CD8-positive, alpha-beta memory T cell (primary cell): ENCODE measurements around the gene FMNL2. TPM values are rescaled to one million over a fixed set of nuclear protein-coding genes. Genes with fewer than 3 reads are reported as not detected.

Experiments used
- CTCF ChIA-PET: fragments of 350-600 bp; sonication (Branson Sonifier 250); formaldehyde crosslinking; loops from one replicate; lab custom pipeline; 2021; ENCODE audit warnings: antibody characterized with exemption; lab: Charles Lee
- POLR2A ChIA-PET: fragments of 350-600 bp; sonication (Branson Sonifier 250); formaldehyde crosslinking; loops from one replicate; lab custom pipeline; 2021; ENCODE audit warnings: antibody characterized with exemption; lab: Charles Lee
- DNase-seq, 5 donors: peaks; one replicate each; pipeline versions ENCODE4 v3.0.0 to v3.0.0-alpha.2; 2020 to 2022; ENCODE audit warnings: mixed read lengths in 1 of 5
- H3K27ac ChIP-seq: one replicate; pipeline ENCODE4 v1.7.0; 2013; ENCODE audit warnings: low read depth, mild to moderate bottlenecking, low read length, moderate library complexity
- H3K27me3 ChIP-seq: 2 replicates; pipeline ENCODE4 v1.7.0; 2013; ENCODE audit warnings: low read length, mild to moderate bottlenecking; ENCODE audit not compliant: insufficient read depth, poor library complexity, severe bottlenecking
- H3K36me3 ChIP-seq: 2 replicates; pipeline ENCODE4 v1.7.0; 2013; ENCODE audit warnings: mild to moderate bottlenecking, low read length, moderate library complexity; ENCODE audit not compliant: insufficient read depth
- H3K4me1 ChIP-seq: 2 replicates; pipeline ENCODE4 v1.7.0; 2013; ENCODE audit warnings: mild to moderate bottlenecking, low read length, moderate library complexity; ENCODE audit not compliant: insufficient read depth
- H3K4me3 ChIP-seq: 2 replicates; pipeline ENCODE4 v1.7.0; 2013; ENCODE audit warnings: mild to moderate bottlenecking, low read length
- H3K9me3 ChIP-seq: 2 replicates; pipeline ENCODE4 v1.7.0; 2013; ENCODE audit warnings: mild to moderate bottlenecking, low read length
- H3K27ac Mint-ChIP-seq, 8 donors: one replicate each; pipeline ENCODE4 v1.8.0; 2020 to 2021; ENCODE audit warnings: mixed read lengths in 8 of 8, mild to moderate bottlenecking in 6 of 8, inconsistent platforms in 3 of 8, moderate library complexity in 3 of 8
- H3K27me3 Mint-ChIP-seq, 2 donors: one replicate each; pipeline ENCODE4 v1.8.0; 2020 to 2021; ENCODE audit warnings: mixed read lengths in 2 of 2, mild to moderate bottlenecking in 1 of 2, moderate library complexity in 1 of 2
- H3K36me3 Mint-ChIP-seq, 3 donors: one replicate each; pipeline ENCODE4 v1.8.0; 2020 to 2021; ENCODE audit warnings: mixed read lengths in 3 of 3, inconsistent platforms in 1 of 3, mild to moderate bottlenecking in 1 of 3
- H3K4me1 Mint-ChIP-seq, 3 donors: one replicate each; pipeline ENCODE4 v1.8.0; 2020 to 2021; ENCODE audit warnings: mixed read lengths in 3 of 3, inconsistent platforms in 1 of 3, mild to moderate bottlenecking in 1 of 3
- H3K4me3 Mint-ChIP-seq, 7 donors: one replicate each; pipeline ENCODE4 v1.8.0; 2020 to 2021; ENCODE audit warnings: mixed read lengths in 7 of 7, mild to moderate bottlenecking in 6 of 7, moderate library complexity in 4 of 7, inconsistent platforms in 2 of 7
- H3K9me3 Mint-ChIP-seq, 5 donors: one replicate each; pipeline ENCODE4 v1.8.0; 2020 to 2022; ENCODE audit warnings: mixed read lengths in 5 of 5, mild to moderate bottlenecking in 3 of 5, moderate library complexity in 2 of 5, inconsistent platforms in 1 of 5
- polyA plus RNA-seq: library from polyadenylated mRNA; unstranded; fragments of 300-500 nt; fragmentation: Illumina TruSeq; gene quantifications from one replicate; pipeline ENCODE4 v1.2.3, GENCODE V29; 2021
- total RNA-seq, 2 experiments: library from RNA; stranded (reverse); gene quantifications; one replicate each; pipeline ENCODE4 v1.2.3, GENCODE V29; 2021

FMNL2 gene
- total and polyA plus RNA-seq, 3 experiments from 2014 or later = 0.05 to 0.59 (median 0.58) TPM

GRCh38 chr2:152370783-152371182 is 35.8 kb downstream of the FMNL2 start:
- no peak overlapping the region for H3K27ac ChIP-seq
- H3K36me3 ChIP-seq = no peaks in the 10 kb centered on the region
- no peaks in the 10 kb centered on the region for H3K9me3 ChIP-seq
- no peak overlapping the region for H3K27ac Mint-ChIP-seq
- no peak overlapping the region for H3K4me3 ChIP-seq
- no peaks in the 10 kb centered on the region for H3K36me3 Mint-ChIP-seq
- no peaks in the 10 kb centered on the region for H3K27me3 ChIP-seq
- DNase-seq = no peak
- no peak overlapping the region for H3K4me3 Mint-ChIP-seq
- no peaks in the 10 kb centered on the region for H3K4me1 Mint-ChIP-seq
- H3K9me3 Mint-ChIP-seq = no peaks in the 10 kb centered on the region
- H3K27me3 Mint-ChIP-seq = peaks cover 6 to 15% of the 10 kb centered on the region in 2 donors
- no peaks in the 10 kb centered on the region for H3K4me1 ChIP-seq
- POLR2A ChIA-PET = no interaction called here
- CTCF ChIA-PET = no interaction called here

GRCh38 chr2:152372438-152372984 is 37.5 kb downstream of the FMNL2 start:
- Histone ChIP-seq H3K27me3 (no peaks in the 10 kb centered on the region), H3K36me3 (no peaks in the 10 kb centered on the region), H3K9me3 (no peaks in the 10 kb centered on the region), H3K27ac (no peak overlapping the region), H3K4me3 (no peak overlapping the region), H3K4me1 (no peaks in the 10 kb centered on the region)
- Mint-ChIP-seq H3K27me3 (peaks cover 6 to 17% of the 10 kb centered on the region in 2 donors), H3K4me3 (no peak overlapping the region), H3K4me1 (no peaks in the 10 kb centered on the region), H3K36me3 (no peaks in the 10 kb centered on the region), H3K27ac (no peak overlapping the region), H3K9me3 (no peaks in the 10 kb centered on the region)
- ChIA-PET CTCF (no interaction called here), POLR2A (no interaction called here)
- no peak for DNase-seq

GRCh38 chr2:152375174-152375573 is 40.2 kb downstream of the FMNL2 start:
- no peaks in the 10 kb centered on the region for H3K27me3 ChIP-seq
- no peak overlapping the region for H3K27ac ChIP-seq
- Mint-ChIP-seq H3K4me3 (no peak overlapping the region), H3K27me3 (peaks cover 2 to 17% of the 10 kb centered on the region in 2 donors), H3K27ac (no peak overlapping the region), H3K4me1 (no peaks in the 10 kb centered on the region), H3K36me3 (no peaks in the 10 kb centered on the region), H3K9me3 (no peaks in the 10 kb centered on the region)
- H3K4me1 ChIP-seq = no peaks in the 10 kb centered on the region
- POLR2A ChIA-PET = no interaction called here
- H3K4me3 ChIP-seq = no peak overlapping the region
- CTCF ChIA-PET = no interaction called here
- no peak for DNase-seq
- H3K36me3 ChIP-seq = no peaks in the 10 kb centered on the region
- H3K9me3 ChIP-seq = no peaks in the 10 kb centered on the region

GRCh38 chr2:152376385-152376784 is 41.4 kb downstream of the FMNL2 start:
- Mint-ChIP-seq H3K27me3 (peaks cover 2 to 17% of the 10 kb centered on the region in 2 donors), H3K4me3 (no peak overlapping the region), H3K9me3 (no peaks in the 10 kb centered on the region), H3K36me3 (no peaks in the 10 kb centered on the region), H3K27ac (no peak overlapping the region), H3K4me1 (no peaks in the 10 kb centered on the region)
- ChIA-PET POLR2A (no interaction called here), CTCF (no interaction called here)
- no peaks in the 10 kb centered on the region for H3K9me3 ChIP-seq
- DNase-seq = no peak
- no peaks in the 10 kb centered on the region for H3K27me3 ChIP-seq
- no peaks in the 10 kb centered on the region for H3K36me3 ChIP-seq
- no peaks in the 10 kb centered on the region for H3K4me1 ChIP-seq
- no peak overlapping the region for H3K4me3 ChIP-seq
- H3K27ac ChIP-seq = no peak overlapping the region

GRCh38 chr2:152376968-152377367 is 42.0 kb downstream of the FMNL2 start:
- Histone ChIP-seq H3K9me3 (no peaks in the 10 kb centered on the region), H3K27me3 (no peaks in the 10 kb centered on the region), H3K4me1 (no peaks in the 10 kb centered on the region), H3K27ac (no peak overlapping the region), H3K36me3 (no peaks in the 10 kb centered on the region), H3K4me3 (no peak overlapping the region)
- no peak overlapping the region for H3K4me3 Mint-ChIP-seq
- H3K27ac Mint-ChIP-seq = no peak overlapping the region
- DNase-seq = no peak
- H3K4me1 Mint-ChIP-seq = no peaks in the 10 kb centered on the region
- H3K36me3 Mint-ChIP-seq = no peaks in the 10 kb centered on the region
- H3K27me3 Mint-ChIP-seq = peaks cover 2 to 17% of the 10 kb centered on the region in 2 donors
- CTCF ChIA-PET = no interaction called here
- no peaks in the 10 kb centered on the region for H3K9me3 Mint-ChIP-seq
- POLR2A ChIA-PET = no interaction called here

- no peak for DNase-seq
- Mint-ChIP-seq H3K4me1 (no peaks in the 10 kb centered on the region), H3K36me3 (no peaks in the 10 kb centered on the region), H3K27me3 (peaks cover 0 to 16% of the 10 kb centered on the region in 2 donors), H3K9me3 (peaks cover 0 to 2% (median 0%) of the 10 kb centered on the region in 5 donors), H3K4me3 (no peak overlapping the region), H3K27ac (no peak overlapping the region)
- Histone ChIP-seq H3K4me1 (no peaks in the 10 kb centered on the region), H3K9me3 (no peaks in the 10 kb centered on the region), H3K27me3 (no peaks in the 10 kb centered on the region), H3K36me3 (no peaks in the 10 kb centered on the region), H3K27ac (no peak overlapping the region), H3K4me3 (no peak overlapping the region)
- ChIA-PET POLR2A (no interaction called here), CTCF (no interaction called here)
Observed at GRCh38 chr2:152379089-152379488, 44.1 kb downstream of the FMNL2 start.

- Mint-ChIP-seq H3K4me1 (no peaks in the 10 kb centered on the region), H3K27me3 (peaks cover 2 to 9% of the 10 kb centered on the region in 2 donors), H3K9me3 (peaks cover 0 to 2% (median 0%) of the 10 kb centered on the region in 5 donors), H3K4me3 (no peak overlapping the region), H3K36me3 (no peaks in the 10 kb centered on the region), H3K27ac (no peak overlapping the region)
- DNase-seq = no peak
- ChIA-PET POLR2A (no interaction called here), CTCF (no interaction called here)
- Histone ChIP-seq H3K4me3 (no peak overlapping the region), H3K4me1 (no peaks in the 10 kb centered on the region), H3K9me3 (no peaks in the 10 kb centered on the region), H3K27me3 (no peaks in the 10 kb centered on the region), H3K36me3 (no peaks in the 10 kb centered on the region), H3K27ac (no peak overlapping the region)
Observed at GRCh38 chr2:152380261-152381055, 45.5 kb downstream of the FMNL2 start.

GRCh38 chr2:152383702-152384101 is 48.7 kb downstream of the FMNL2 start:
- Histone ChIP-seq H3K4me1 (no peaks in the 10 kb centered on the region), H3K36me3 (no peaks in the 10 kb centered on the region), H3K27me3 (no peaks in the 10 kb centered on the region), H3K27ac (no peak overlapping the region), H3K4me3 (no peak overlapping the region), H3K9me3 (no peaks in the 10 kb centered on the region)
- Mint-ChIP-seq H3K36me3 (no peaks in the 10 kb centered on the region), H3K27me3 (peaks cover 2 to 4% of the 10 kb centered on the region in 2 donors), H3K4me1 (no peaks in the 10 kb centered on the region), H3K9me3 (peaks cover 0 to 2% (median 0%) of the 10 kb centered on the region in 5 donors), H3K4me3 (no peak overlapping the region), H3K27ac (no peak overlapping the region)
- ChIA-PET POLR2A (no interaction called here), CTCF (interaction anchor here (1.1 kb wide), 1 partner anchor 10 kb away, joined by 3 read pairs; no protein-coding TSS in a partner anchor)
- DNase-seq = no peak
